Keratinocyte (primary cell): ENCODE measurements around the gene GPR39. TPM values are rescaled to one million over a fixed set of nuclear protein-coding genes. Genes with fewer than 3 reads are reported as not detected.
A peak's percentile ranks its signal among the peaks of the same experiment; 100 is the strongest.

Experiments used
- DNase-seq: peaks from one replicate; pipeline ENCODE4 v3.0.0-alpha.2; 2011; ENCODE audit warnings: low read depth, missing footprints, low spot score
- FAIRE-seq: peaks from 2 replicates; lab custom pipeline; 2011; peaks lifted over from hg19 to GRCh38; lab: Jason Lieb, UNC
- H2AFZ ChIP-seq: 2 replicates; pipeline ENCODE4 v1.6.0; 2012; ENCODE audit warnings: low read length, control low read depth, inconsistent platforms; ENCODE audit not compliant: control insufficient read depth
- H3K27ac ChIP-seq: 2 replicates; pipeline ENCODE4 v1.5.1; 2011; ENCODE audit warnings: low read length; ENCODE audit not compliant: control insufficient read depth, insufficient read depth
- H3K27me3 ChIP-seq: 3 replicates; pipeline ENCODE4 v1.6.0; 2011; ENCODE audit warnings: low read length; ENCODE audit not compliant: control insufficient read depth, insufficient read depth; ENCODE audit errors: extremely low read depth
- H3K36me3 ChIP-seq, 2 experiments: 2 replicates in 1 of 2; 3 replicates in 1 of 2; pipeline ENCODE4 v1.5.1; 2011; ENCODE audit warnings: low read length in 2 of 2, mild to moderate bottlenecking in 1 of 2; ENCODE audit not compliant: control insufficient read depth in 2 of 2, insufficient read depth in 2 of 2; ENCODE audit errors: extremely low read depth in 1 of 2
- H3K4me1 ChIP-seq: 3 replicates; pipeline ENCODE4 v1.5.1; 2011; ENCODE audit warnings: low read length; ENCODE audit not compliant: control insufficient read depth, insufficient read depth; ENCODE audit errors: extremely low read depth
- H3K4me2 ChIP-seq: 3 replicates; pipeline ENCODE4 v1.6.0; 2011; ENCODE audit warnings: low read depth, low read length; ENCODE audit not compliant: control insufficient read depth, insufficient read depth; ENCODE audit errors: extremely low read depth
- H3K4me3 ChIP-seq, 3 experiments: fragments of 200-600 bp in 1 of 3; sonication (generic) in 1 of 3; 2 replicates in 2 of 3; 3 replicates in 1 of 3; pipeline ENCODE4 v1.5.1; 2011 to 2016; ENCODE audit warnings: low read length in 3 of 3, mild to moderate bottlenecking in 3 of 3, control low read depth in 2 of 3, inconsistent platforms in 1 of 3, low read depth in 1 of 3, mixed read lengths in 1 of 3, mixed run types in 1 of 3, moderate library complexity in 1 of 3; ENCODE audit not compliant: control insufficient read depth in 2 of 3, insufficient read depth in 2 of 3; ENCODE audit errors: extremely low read depth in 1 of 3
- H3K79me2 ChIP-seq: 2 replicates; pipeline ENCODE4 v1.6.0; 2012; ENCODE audit warnings: low read length; ENCODE audit not compliant: control insufficient read depth, insufficient read depth
- H3K9ac ChIP-seq: 3 replicates; pipeline ENCODE4 v1.6.0; 2011; ENCODE audit warnings: low read length; ENCODE audit not compliant: control insufficient read depth, insufficient read depth; ENCODE audit errors: extremely low read depth
- H3K9me1 ChIP-seq: 3 replicates; pipeline ENCODE4 v1.6.0; 2011; ENCODE audit warnings: low read length; ENCODE audit not compliant: control insufficient read depth, insufficient read depth; ENCODE audit errors: extremely low read depth
- H3K9me3 ChIP-seq: 2 replicates; pipeline ENCODE4 v1.5.1; 2012; ENCODE audit warnings: low read depth, low read length; ENCODE audit not compliant: control insufficient read depth
- H4K20me1 ChIP-seq: 3 replicates; pipeline ENCODE4 v1.6.0; 2011; ENCODE audit warnings: low read length; ENCODE audit not compliant: control insufficient read depth, insufficient read depth; ENCODE audit errors: extremely low read depth
- CTCF ChIP-seq, 3 experiments: IDR thresholded peaks in 1 of 3; conservative IDR thresholded peaks in 1 of 3; optimal IDR thresholded peaks in 1 of 3; 2 replicates in 2 of 3; 3 replicates in 1 of 3; pipeline versions ENCODE3 to v1.5.1; 2011; ENCODE audit warnings: low read length in 3 of 3, mild to moderate bottlenecking in 3 of 3, moderate library complexity in 2 of 3, control low read depth in 1 of 3, inconsistent platforms in 1 of 3; ENCODE audit not compliant: insufficient read depth in 2 of 3; ENCODE audit errors: extremely low read depth in 1 of 3
- EZH2 ChIP-seq: IDR thresholded peaks from one replicate; pipeline ENCODE4 v1.6.1; 2012; ENCODE audit warnings: inconsistent platforms, mild to moderate bottlenecking, low read length, moderate library complexity
- dilution Hi-C: fragments of 300-500 bp; cut with MboI; formaldehyde crosslinking; loops from one replicate; pipeline ENCODE4 v1.7.0; 2020; ENCODE audit warnings: low sequenced_read_pairs; ENCODE audit not compliant: extremely low pct_ligation_motif_present
- polyA plus RNA-seq, 5 experiments: library from polyadenylated mRNA; depleted of rRNA in 3 of 5; stranded (reverse) in 3 of 5; stranded (forward) in 1 of 5; unstranded in 1 of 5; fragments of >200 nt; gene quantifications; 1 replicate in 1 of 5; 2 replicates in 3 of 5; 3 replicates in 1 of 5; pipeline versions ENCODE4 v1.2.1 to v1.2.3, GENCODE V29; 2011 to 2012; ENCODE audit warnings: missing spikeins in 2 of 5, low read depth in 1 of 5, low replicate concordance in 1 of 5

The GPR39 gene
- polyA plus RNA-seq, 1 donor (not counting 4 experiments of a cell fraction or from before 2014, with no cell fraction given): 4.7 TPM

GRCh38 chr2:132638313-132639040, 221.9 kb downstream of the GPR39 start:
- TF ChIP-seq EZH2 (no peak), CTCF (optimal IDR thresholded peaks at IDR 0.05 in 1 of 3, IDR thresholded peaks at IDR 0.05 in 1 of 3, conservative IDR thresholded peaks at IDR 0.05 in 1 of 3; ENCODE audit: extremely low read depth in 1 of 3, insufficient read depth in 2 of 3, low read length in 3 of 3) (peak in 1 of 3 experiments; percentile 3)
- H2AFZ ChIP-seq: no peak overlapping the region
- no peaks in the 10 kb centered on the region for H3K9me3 ChIP-seq
- DNase-seq (no peak), FAIRE-seq (no peak)
- H3K36me3 ChIP-seq: no peaks in the 10 kb centered on the region
- no peak overlapping the region for H3K9ac ChIP-seq
- H3K27me3 ChIP-seq: no peaks in the 10 kb centered on the region
- no peak overlapping the region for H3K27ac ChIP-seq
- no peaks in the 10 kb centered on the region for H3K4me1 ChIP-seq
- dilution Hi-C loops: no loop called here
- H4K20me1 ChIP-seq: no peaks in the 10 kb centered on the region
- H3K9me1 ChIP-seq: no peaks in the 10 kb centered on the region
- no peak overlapping the region for H3K4me3 ChIP-seq
- no peak overlapping the region for H3K4me2 ChIP-seq
- H3K79me2 ChIP-seq: no peaks in the 10 kb centered on the region

- Histone ChIP-seq H2AFZ (no peak overlapping the region), H3K36me3 (no peaks in the 10 kb centered on the region), H3K9me1 (no peaks in the 10 kb centered on the region), H3K4me1 (no peaks in the 10 kb centered on the region), H4K20me1 (no peaks in the 10 kb centered on the region), H3K27me3 (no peaks in the 10 kb centered on the region), H3K4me3 (no peak overlapping the region), H3K4me2 (no peak overlapping the region), H3K9ac (no peak overlapping the region), H3K79me2 (no peaks in the 10 kb centered on the region), H3K9me3 (no peaks in the 10 kb centered on the region), H3K27ac (no peak overlapping the region)
- no peak for FAIRE-seq
- no peak for DNase-seq
- dilution Hi-C loops: no loop called here
- TF ChIP-seq CTCF (optimal IDR thresholded peaks at IDR 0.05 in 1 of 3, IDR thresholded peaks at IDR 0.05 in 1 of 3, conservative IDR thresholded peaks at IDR 0.05 in 1 of 3; ENCODE audit: extremely low read depth in 1 of 3, insufficient read depth in 2 of 3, low read length in 3 of 3) (no peak), EZH2 (no peak)
These were observed 223.5 kb downstream of the GPR39 start for GRCh38 chr2:132640116-132640515.
